Activated CD4-positive, CD25-positive, alpha-beta regulatory T cell treated with anti-CD3 and anti-CD28 coated beads, Interleukin-2, amount 50 U/mL, for 24 hours (primary cell): ENCODE results near the gene MAGEA9B.
"Not testable (repeated sequence)": the region's sequence is repeated elsewhere in the genome, so short reads cannot be mapped to it uniquely, and the experiment has no call there.

ENCODE experiments used
- ATAC-seq, 2 donors: fragments of 150-1000 bp; cut with Tn5 transposase; one replicate each; pipeline ENCODE4 v1.10.0; 2021; ENCODE audit warnings: mild to moderate bottlenecking in 1 of 2, moderate library complexity in 1 of 2

Gene MAGEA9B

DNA sequence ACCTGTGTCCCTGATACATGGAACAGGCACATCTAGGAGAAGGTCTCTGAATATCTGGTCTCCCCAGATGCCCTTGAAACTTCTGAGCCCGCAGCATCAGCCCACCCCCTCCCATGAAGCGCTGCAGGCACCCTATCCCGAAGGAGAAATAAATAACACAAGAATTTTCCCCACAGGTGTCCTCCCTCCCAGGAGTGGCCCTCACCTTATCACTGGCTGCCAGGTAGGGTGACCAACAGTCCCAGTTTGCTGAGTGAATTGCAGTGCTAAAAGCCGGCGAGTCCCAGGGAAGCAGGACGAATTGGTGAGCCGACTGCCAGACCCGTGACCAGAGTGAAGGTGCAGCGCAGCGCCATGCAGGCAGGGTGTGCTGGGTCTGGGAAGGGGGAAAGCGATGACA lies 53.3 kb downstream of the MAGEA9B start:
- not testable (repeated sequence) for ATAC-seq

DNA sequence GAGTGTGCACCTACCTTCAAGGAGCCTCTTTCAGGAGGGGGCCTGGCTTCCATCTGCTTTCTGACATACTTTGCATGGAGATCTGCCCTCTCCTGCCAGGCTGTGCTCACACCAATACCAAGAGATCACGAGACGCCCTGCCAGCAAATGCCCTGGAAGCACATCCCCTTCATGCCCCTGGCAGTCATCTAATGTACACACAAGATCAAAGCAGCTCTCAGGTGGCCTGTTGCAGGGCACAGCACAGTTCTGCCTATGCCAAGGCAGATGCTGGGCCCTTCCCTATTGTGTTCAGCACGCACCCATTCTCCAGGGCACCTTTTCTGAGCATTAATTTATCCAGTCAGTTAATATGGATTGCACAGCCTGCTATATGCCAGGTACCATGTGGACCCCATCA lies 54.4 kb downstream of the MAGEA9B start:
- not testable (repeated sequence) for ATAC-seq
